WTC11 (cell line): Measurements from ENCODE around the gene NTRK3. TPM values are rescaled to one million over a fixed set of nuclear protein-coding genes. Genes with fewer than 3 reads are reported as not detected.

Experiments used
- ATAC-seq: fragments of 200-7000 bp; cut with Tn5 transposase; 2 replicates; pipeline ENCODE4 v1.10.0; 2021; ENCODE audit warnings: mild to moderate bottlenecking, moderate library complexity
- CTCF ChIA-PET: fragments of 300-600 bp; sonication (Branson Sonifier 250); formaldehyde crosslinking; loops from one replicate; lab custom pipeline; 2021; ENCODE audit warnings: antibody characterized with exemption; lab: Charles Lee
- POLR2A ChIA-PET: fragments of 350-600 bp; sonication (Branson Sonifier 250); formaldehyde crosslinking; loops from one replicate; lab custom pipeline; 2021; ENCODE audit warnings: antibody characterized with exemption; lab: Charles Lee
- DNase-seq: peaks from one replicate; pipeline ENCODE4 v3.0.0; 2021; ENCODE audit warnings: low spot score
- H3K27ac Mint-ChIP-seq: 2 replicates; pipeline ENCODE4 v1.8.0; 2021; ENCODE audit warnings: mixed read lengths
- H3K27me3 Mint-ChIP-seq: 2 replicates; pipeline ENCODE4 v1.8.0; 2021; ENCODE audit warnings: low read depth, mild to moderate bottlenecking, moderate library complexity, mixed read lengths
- H3K36me3 Mint-ChIP-seq: 2 replicates; pipeline ENCODE4 v1.8.0; 2021; ENCODE audit warnings: mixed read lengths
- H3K4me1 Mint-ChIP-seq: 2 replicates; pipeline ENCODE4 v1.8.0; 2022; ENCODE audit warnings: mixed read lengths
- H3K4me3 Mint-ChIP-seq: 2 replicates; pipeline ENCODE4 v1.8.0; 2021; ENCODE audit warnings: mild to moderate bottlenecking, moderate library complexity, mixed read lengths
- H3K9me3 Mint-ChIP-seq: 2 replicates; pipeline ENCODE4 v1.8.0; 2021; ENCODE audit warnings: mixed read lengths
- AFF4 ChIP-seq: sonication (generic); formaldehyde crosslinking; IDR thresholded peaks from 2 replicates; pipeline ENCODE4 v1.8.1; 2023; ENCODE audit warnings: mild to moderate bottlenecking, missing genetic modification reagents, borderline replicate concordance
- AR ChIP-seq: fragments of 250-450 bp; sonication (Bioruptor Pico); IDR thresholded peaks from 2 replicates; pipeline ENCODE4 v1.9.0; 2021; ENCODE audit warnings: mild to moderate bottlenecking
- CREM ChIP-seq: sonication (generic); formaldehyde crosslinking; IDR thresholded peaks from 2 replicates; pipeline ENCODE4 v1.8.1; 2022; ENCODE audit warnings: mild to moderate bottlenecking, missing genetic modification reagents, moderate library complexity
- FOXJ3 ChIP-seq: sonication (generic); formaldehyde crosslinking; IDR thresholded peaks from 2 replicates; pipeline ENCODE4 v1.9.0; 2021; ENCODE audit warnings: missing genetic modification reagents, mild to moderate bottlenecking, borderline replicate concordance
- FOXP1 ChIP-seq: sonication (generic); formaldehyde crosslinking; IDR thresholded peaks from 2 replicates; pipeline ENCODE4 v1.8.0; 2022; ENCODE audit warnings: missing genetic modification reagents, mild to moderate bottlenecking, moderate library complexity, borderline replicate concordance
- GTF2I ChIP-seq: fragments of 250-450 bp; sonication (Bioruptor Pico); conservative IDR thresholded peaks from 2 replicates; pipeline ENCODE4 v1.4.0; 2021; ENCODE audit warnings: mild to moderate bottlenecking
- JUN ChIP-seq: sonication (generic); formaldehyde crosslinking; IDR thresholded peaks from 2 replicates; pipeline ENCODE4 v1.8.0; 2023; ENCODE audit warnings: mild to moderate bottlenecking, missing genetic modification reagents
- NFATC4 ChIP-seq: fragments of 250-450 bp; sonication (Bioruptor Pico); IDR thresholded peaks from 2 replicates; pipeline ENCODE4 v1.9.0; 2021; ENCODE audit warnings: mild to moderate bottlenecking
- NFYB ChIP-seq: sonication (generic); formaldehyde crosslinking; conservative IDR thresholded peaks from 2 replicates; pipeline ENCODE4 v1.8.0; 2022; ENCODE audit warnings: low read depth, missing genetic modification reagents
- NR1H2 ChIP-seq: sonication (generic); formaldehyde crosslinking; IDR thresholded peaks from 2 replicates; pipeline ENCODE4 v1.9.0; 2021; ENCODE audit warnings: mild to moderate bottlenecking, moderate library complexity, missing genetic modification reagents
- NR2C2 ChIP-seq: sonication (generic); formaldehyde crosslinking; IDR thresholded peaks from 2 replicates; pipeline ENCODE4 v1.8.0; 2022; ENCODE audit warnings: mild to moderate bottlenecking, missing genetic modification reagents
- NR3C1 ChIP-seq: sonication (generic); formaldehyde crosslinking; conservative IDR thresholded peaks from 2 replicates; pipeline ENCODE4 v1.8.1; 2023; ENCODE audit warnings: low read depth, mild to moderate bottlenecking, missing genetic modification reagents
- TEAD4 ChIP-seq: sonication (generic); formaldehyde crosslinking; IDR thresholded peaks from 2 replicates; pipeline ENCODE4 v1.8.0; 2022; ENCODE audit warnings: mild to moderate bottlenecking, missing genetic modification reagents
- USF2 ChIP-seq: sonication (generic); formaldehyde crosslinking; IDR thresholded peaks from 2 replicates; pipeline ENCODE4 v1.8.1; 2023; ENCODE audit warnings: mild to moderate bottlenecking, missing genetic modification reagents, moderate library complexity
- ZMAT4 ChIP-seq: fragments of 250-450 bp; sonication (Bioruptor Pico); IDR thresholded peaks from 2 replicates; pipeline ENCODE4 v1.9.0; 2021; ENCODE audit warnings: mild to moderate bottlenecking
- ZNF138 ChIP-seq: sonication (generic); formaldehyde crosslinking; conservative IDR thresholded peaks from 2 replicates; pipeline ENCODE4 v1.8.1; 2022; ENCODE audit warnings: mild to moderate bottlenecking, moderate library complexity, missing genetic modification reagents
- ZNF232 ChIP-seq: sonication (generic); formaldehyde crosslinking; IDR thresholded peaks from 2 replicates; pipeline ENCODE4 v1.8.0; 2022; ENCODE audit warnings: mild to moderate bottlenecking, missing genetic modification reagents
- ZNF396 ChIP-seq: fragments of 250-450 bp; sonication (Bioruptor Pico); IDR thresholded peaks from 2 replicates; pipeline ENCODE4 v1.8.0; 2021; ENCODE audit warnings: mild to moderate bottlenecking, moderate library complexity, borderline replicate concordance
- ZNF425 ChIP-seq: fragments of 250-450 bp; sonication (Bioruptor Pico); conservative IDR thresholded peaks from 2 replicates; pipeline ENCODE4 v1.9.0; 2021; ENCODE audit warnings: mild to moderate bottlenecking
- total RNA-seq: library from RNA; stranded (reverse); gene quantifications from 3 replicates; pipeline ENCODE4 v1.2.3, GENCODE V29; 2021

NTRK3 gene
- total RNA-seq, 1 experiment from 2014 or later: 12.3 TPM

GRCh38 chr15:87952736-87953287 is 303.7 kb downstream of the NTRK3 start:
- ChIA-PET CTCF (no interaction called here), POLR2A (no interaction called here)
- DNase-seq (no peak), ATAC-seq (no peak)
- Mint-ChIP-seq H3K36me3 (no peaks in the 10 kb centered on the region), H3K4me1 (peaks cover 3% of the 10 kb centered on the region), H3K9me3 (no peaks in the 10 kb centered on the region), H3K4me3 (no peak overlapping the region)
- TF ChIP-seq NR1H2 (CRISPR knock-in tag): no peak
- TF ChIP-seq TEAD4 (CRISPR knock-in tag): no peak
- TF ChIP-seq ZNF425: no peak
- TF ChIP-seq ZMAT4 (CRISPR knock-in tag): no peak
- no peak for TF ChIP-seq NR2C2 (CRISPR knock-in tag)
- no peak for TF ChIP-seq NFATC4 (CRISPR knock-in tag)
- TF ChIP-seq JUN (CRISPR knock-in tag): no peak
- no peak for TF ChIP-seq CREM (CRISPR knock-in tag)
- no peak for TF ChIP-seq NFYB
- TF ChIP-seq ZNF396 (CRISPR knock-in tag): no peak
- TF ChIP-seq AFF4 (CRISPR knock-in tag): no peak
- no peak for TF ChIP-seq FOXJ3 (CRISPR knock-in tag)
- TF ChIP-seq FOXP1 (CRISPR knock-in tag): no peak
- TF ChIP-seq AR (CRISPR knock-in tag): no peak
- no peak for TF ChIP-seq USF2 (CRISPR knock-in tag)
- TF ChIP-seq ZNF232: no peak
- no peak for TF ChIP-seq NR3C1
- TF ChIP-seq GTF2I (CRISPR knock-in tag): no peak
- TF ChIP-seq ZNF138 (CRISPR knock-in tag): no peak
- TF ChIP-seq, all 79 proteins: peak for 0
- H3K27me3 Mint-ChIP-seq: no peaks in the 10 kb centered on the region
- no peak overlapping the region for H3K27ac Mint-ChIP-seq
